H1 (cell line): Measurements from ENCODE around the gene ADAM23. TPM values are rescaled to one million over a fixed set of nuclear protein-coding genes. Genes with fewer than 3 reads are reported as not detected.

Experiments
- CTCF ChIA-PET: fragments of 300-600 bp; sonication (Branson Sonifier 250); formaldehyde crosslinking; loops from one replicate; lab custom pipeline; 2021; ENCODE audit not compliant: partially characterized antibody; lab: Charles Lee
- POLR2A ChIA-PET: fragments of 300-600 bp; sonication (Branson Sonifier 250); formaldehyde crosslinking; loops from one replicate; lab custom pipeline; 2021; ENCODE audit warnings: inconsistent platforms; ENCODE audit not compliant: partially characterized antibody; lab: Charles Lee
- DNase-seq, 2 experiments: peaks; one replicate each; pipeline versions ENCODE4 v3.0.0 to v3.0.0-alpha.2; 2010 to 2022; ENCODE audit warnings: low spot score in 2 of 2, low read depth in 1 of 2, mixed read lengths in 1 of 2
- FAIRE-seq: peaks from 2 replicates; lab custom pipeline; 2011; peaks lifted over from hg19 to GRCh38; lab: Jason Lieb, UNC
- H2AFZ ChIP-seq: 2 replicates; pipeline ENCODE4 v1.8.1; 2012; ENCODE audit warnings: low read length, inconsistent platforms
- H2AK5ac ChIP-seq: 2 replicates; pipeline ENCODE4 v1.6.1; 2013; ENCODE audit warnings: low read depth, low read length
- H2BK120ac ChIP-seq: replicated peaks from 2 replicates; pipeline ENCODE3; 2013; ENCODE audit warnings: low read depth, low read length, inconsistent platforms
- H2BK12ac ChIP-seq: 2 replicates; pipeline ENCODE4 v1.6.1; 2013; ENCODE audit warnings: low read depth, low read length
- H2BK15ac ChIP-seq: 2 replicates; pipeline ENCODE4 v1.6.1; 2013; ENCODE audit warnings: low read length
- H2BK20ac ChIP-seq: 2 replicates; pipeline ENCODE4 v1.6.1; 2013; ENCODE audit warnings: low read length
- H2BK5ac ChIP-seq: 2 replicates; pipeline ENCODE4 v1.6.1; 2013; ENCODE audit warnings: low read depth, low read length
- H3K14ac ChIP-seq: 2 replicates; pipeline ENCODE4 v1.6.1; 2013; ENCODE audit warnings: inconsistent platforms; ENCODE audit not compliant: insufficient read length
- H3K18ac ChIP-seq: 2 replicates; pipeline ENCODE4 v1.6.1; 2013; ENCODE audit warnings: low read length; ENCODE audit errors: extremely low read depth
- H3K23ac ChIP-seq: 2 replicates; pipeline ENCODE4 v1.6.1; 2013; ENCODE audit warnings: inconsistent platforms; ENCODE audit not compliant: insufficient read length
- H3K23me2 ChIP-seq: 2 replicates; pipeline ENCODE4 v1.6.1; 2013; ENCODE audit warnings: low read depth, low read length
- H3K27ac ChIP-seq: 2 replicates; pipeline ENCODE4 v1.6.1; 2011; ENCODE audit warnings: low read depth, low read length, inconsistent platforms
- H3K27me3 ChIP-seq, 4 experiments: replicated peaks in 1 of 4; 1 replicate in 1 of 4; 2 replicates in 3 of 4; pipeline versions ENCODE4 v1.6.1 to v1.8.1; 2011 to 2013; ENCODE audit warnings: low read length in 3 of 4, mild to moderate bottlenecking in 3 of 4, inconsistent platforms in 2 of 4, mixed read lengths in 2 of 4, moderate library complexity in 1 of 4; ENCODE audit not compliant: control insufficient read depth in 3 of 4, insufficient read depth in 3 of 4; ENCODE audit errors: extremely low read depth in 1 of 4
- H3K36me3 ChIP-seq, 4 experiments: 2 replicates each; pipeline versions ENCODE4 v1.6.1 to v1.8.1; 2011 to 2013; ENCODE audit warnings: mild to moderate bottlenecking in 4 of 4, low read length in 3 of 4, moderate library complexity in 2 of 4, control low read depth in 1 of 4, inconsistent platforms in 1 of 4; ENCODE audit not compliant: insufficient read depth in 4 of 4, control insufficient read depth in 2 of 4
- H3K4ac ChIP-seq: replicated peaks from 2 replicates; pipeline ENCODE3; 2013; ENCODE audit warnings: low read length, low read depth, mixed read lengths, inconsistent platforms; ENCODE audit not compliant: insufficient read length
- H3K4me1 ChIP-seq, 4 experiments: replicated peaks in 1 of 4; 1 replicate in 1 of 4; 2 replicates in 3 of 4; pipeline versions ENCODE4 v1.6.1 to v1.8.1; 2011 to 2013; ENCODE audit warnings: low read length in 3 of 4, inconsistent platforms in 2 of 4, mixed read lengths in 1 of 4; ENCODE audit not compliant: insufficient read depth in 4 of 4, control insufficient read depth in 3 of 4
- H3K4me2 ChIP-seq, 2 experiments: 2 replicates each; pipeline versions ENCODE4 v1.6.1 to v1.8.1; 2011 to 2013; ENCODE audit warnings: low read depth in 2 of 2, low read length in 2 of 2, control low read depth in 1 of 2, inconsistent platforms in 1 of 2, mild to moderate bottlenecking in 1 of 2; ENCODE audit not compliant: insufficient read depth in 1 of 2
- H3K4me3 ChIP-seq, 4 experiments: fragments of 200-600, 300-600 bp in 1 of 4; sonication (generic), shearing (Covaris generic), sonication (Bioruptor Twin) in 1 of 4; 2 replicates each; pipeline versions ENCODE4 v1.5.1 to v1.8.1; 2011 to 2016; ENCODE audit warnings: low read length in 4 of 4, low read depth in 3 of 4, control low read depth in 2 of 4, inconsistent platforms in 2 of 4, mild to moderate bottlenecking in 2 of 4, mixed read lengths in 1 of 4, moderate library complexity in 1 of 4; ENCODE audit not compliant: insufficient read depth in 2 of 4; ENCODE audit errors: extremely low read depth in 1 of 4
- H3K56ac ChIP-seq: replicated peaks from 2 replicates; pipeline ENCODE3; 2013; ENCODE audit warnings: low read depth, mild to moderate bottlenecking, mixed read lengths, low read length, inconsistent platforms; ENCODE audit not compliant: insufficient read length
- H3K79me1 ChIP-seq: 2 replicates; pipeline ENCODE4 v1.6.1; 2013; ENCODE audit warnings: low read depth, low read length, control low read depth
- H3K79me2 ChIP-seq, 2 experiments: 2 replicates each; pipeline versions ENCODE4 v1.6.1 to v1.8.1; 2012 to 2013; ENCODE audit warnings: low read length in 2 of 2, mild to moderate bottlenecking in 2 of 2, inconsistent platforms in 1 of 2; ENCODE audit not compliant: insufficient read depth in 2 of 2, control insufficient read depth in 1 of 2
- H3K9ac ChIP-seq, 4 experiments: replicated peaks in 1 of 4; 1 replicate in 1 of 4; 2 replicates in 3 of 4; pipeline versions ENCODE4 v1.6.1 to v1.8.1; 2011 to 2013; ENCODE audit warnings: low read depth in 3 of 4, low read length in 3 of 4, control low read depth in 2 of 4, mild to moderate bottlenecking in 2 of 4, moderate library complexity in 2 of 4, inconsistent platforms in 1 of 4; ENCODE audit errors: extremely low read depth in 1 of 4
- H3K9me3 ChIP-seq, 2 experiments: 2 replicates each; pipeline versions ENCODE4 v1.6.1 to v1.8.1; 2012 to 2013; ENCODE audit warnings: mild to moderate bottlenecking in 2 of 2, moderate library complexity in 2 of 2, control low read depth in 1 of 2, inconsistent platforms in 1 of 2, low read depth in 1 of 2, low read length in 1 of 2, mixed read lengths in 1 of 2; ENCODE audit not compliant: insufficient read depth in 2 of 2
- H4K20me1 ChIP-seq, 2 experiments: replicated peaks in 1 of 2; 2 replicates each; pipeline versions ENCODE3 to v1.8.1; 2011 to 2013; ENCODE audit warnings: inconsistent platforms in 2 of 2, low read length in 2 of 2, mild to moderate bottlenecking in 1 of 2; ENCODE audit not compliant: insufficient read depth in 2 of 2, control insufficient read depth in 1 of 2
- H4K5ac ChIP-seq: 2 replicates; pipeline ENCODE4 v1.6.1; 2013; ENCODE audit warnings: low read length, low read depth, mixed read lengths, inconsistent platforms; ENCODE audit not compliant: insufficient read length
- H4K8ac ChIP-seq: 2 replicates; pipeline ENCODE4 v1.8.0; 2013; ENCODE audit warnings: mild to moderate bottlenecking, moderate library complexity, low read length, inconsistent platforms; ENCODE audit not compliant: insufficient read depth; ENCODE audit errors: extremely low read depth
- H4K91ac ChIP-seq: replicated peaks from 2 replicates; pipeline ENCODE3; 2013; ENCODE audit warnings: low read length, mixed read lengths, inconsistent platforms; ENCODE audit not compliant: insufficient read length
- ATF3 ChIP-seq: IDR thresholded peaks from 2 replicates; pipeline ENCODE4 v1.6.1; 2011; ENCODE audit warnings: low read depth, mild to moderate bottlenecking, low read length; ENCODE audit not compliant: insufficient read depth
- BACH1 ChIP-seq: IDR thresholded peaks from 2 replicates; pipeline ENCODE4 v1.6.1; 2012; ENCODE audit warnings: low read length, improper control_type of control experiment
- CTCF ChIP-seq, 3 experiments: IDR thresholded peaks; 1 replicate in 2 of 3; 2 replicates in 1 of 3; pipeline versions ENCODE4 v1.5.1 to v1.6.1; 2011; ENCODE audit warnings: low read length in 3 of 3, mild to moderate bottlenecking in 3 of 3, inconsistent platforms in 2 of 3, low read depth in 1 of 3, moderate library complexity in 1 of 3; ENCODE audit not compliant: insufficient read depth in 1 of 3; ENCODE audit errors: control extremely low read depth in 1 of 3
- HDAC2 ChIP-seq, 2 experiments: fragments of 300-600 bp in 1 of 2; sonication (generic) in 1 of 2; IDR thresholded peaks; 2 replicates each; pipeline ENCODE4 v1.6.1; 2011 to 2012; ENCODE audit warnings: low read depth in 2 of 2, low read length in 2 of 2, mild to moderate bottlenecking in 2 of 2, moderate library complexity in 2 of 2, borderline replicate concordance in 1 of 2, inconsistent platforms in 1 of 2
- HDAC6 ChIP-seq: IDR thresholded peaks from one replicate; pipeline ENCODE4 v1.7.1; 2012; ENCODE audit warnings: low read depth, mild to moderate bottlenecking, inconsistent platforms, low read length, moderate library complexity
- KDM5A ChIP-seq: fragments of 200-600 bp; IDR thresholded peaks from 2 replicates; pipeline ENCODE4 v1.7.1; 2012; ENCODE audit warnings: mild to moderate bottlenecking, low read length, inconsistent platforms, mixed read lengths
- MAX ChIP-seq: IDR thresholded peaks from 2 replicates; pipeline ENCODE4 v1.6.1; 2012; ENCODE audit warnings: inconsistent platforms
- RAD21 ChIP-seq, 2 experiments: IDR thresholded peaks in 1 of 2; conservative IDR thresholded peaks in 1 of 2; 2 replicates each; pipeline ENCODE4 v1.6.1; 2011; ENCODE audit warnings: low read depth in 2 of 2, low read length in 2 of 2, improper control_type of control experiment in 1 of 2, inconsistent platforms in 1 of 2, mild to moderate bottlenecking in 1 of 2, moderate library complexity in 1 of 2
- SUZ12 ChIP-seq: fragments of 200-600 bp; sonication (generic); IDR thresholded peaks from 2 replicates; pipeline ENCODE4 v1.6.1; 2012; ENCODE audit warnings: mild to moderate bottlenecking, inconsistent platforms, low read length, moderate library complexity, mixed read lengths
- TBP ChIP-seq: IDR thresholded peaks from 2 replicates; pipeline ENCODE4 v1.6.1; 2011; ENCODE audit warnings: low read depth, low read length, improper control_type of control experiment
- TCF12 ChIP-seq: IDR thresholded peaks from 2 replicates; pipeline ENCODE4 v1.6.1; 2011; ENCODE audit warnings: low read depth, mild to moderate bottlenecking, low read length
- WGBS, 2 experiments: shearing (Covaris generic) in 1 of 2; methylation state at CpG; one replicate each; pipeline versions ENCODE4 v1.1.6 to v1.1.7; 2013 to 2015; ENCODE audit warnings: low lambda C conversion rate in 2 of 2, mixed read lengths in 2 of 2, inconsistent platforms in 1 of 2, low coverage in 1 of 2, missing lambda C conversion rate in 1 of 2; ENCODE audit not compliant: insufficient replicate concordance in 2 of 2, insufficient coverage in 1 of 2, insufficient read length in 1 of 2; ENCODE audit errors: extremely low coverage in 1 of 2, missing lambda C conversion rate in 1 of 2; 5-methylcytosine and 5-hydroxymethylcytosine counted together
- polyA plus RNA-seq, 7 experiments: library from polyadenylated mRNA; depleted of rRNA in 3 of 7; stranded (reverse) in 5 of 7; unstranded in 2 of 7; fragments of >200 nt in 5 of 7; fragments of 200-250 nt in 2 of 7; gene quantifications; 1 replicate in 5 of 7; 2 replicates in 1 of 7; 4 replicates in 1 of 7; pipeline versions ENCODE4 v1.2.1 to v1.2.3, GENCODE V29; 2011 to 2013; ENCODE audit warnings: missing spikeins in 2 of 7, mixed read lengths in 2 of 7
- total RNA-seq: library from RNA; stranded (reverse); fragmentation: NEBNext Ultra II Directional; extraction: Animal tissue kit (Norgen Biotek cat#: 25700); gene quantifications from 2 replicates; pipeline ENCODE4 v1.2.1, GENCODE V29; 2021

Gene ADAM23
- total and polyA plus RNA-seq, 2 of the 8 experiments (the other 6 are each of a cell fraction or from before 2014, with no cell fraction given), result 9.9 to 20.8 TPM

GRCh38 chr2:206533977-206534376, 90.6 kb downstream of the ADAM23 start:
- ChIA-PET POLR2A (no interaction called here), CTCF (no interaction called here)
- H3K9ac ChIP-seq, result no peak overlapping the region
- H2BK120ac ChIP-seq, result no peak overlapping the region
- no peak overlapping the region for H4K8ac ChIP-seq
- H2BK20ac ChIP-seq, result no peak overlapping the region
- FAIRE-seq (no peak), DNase-seq (no peak)
- no peak overlapping the region for H3K18ac ChIP-seq
- H3K23ac ChIP-seq, result no peak overlapping the region
- no peak overlapping the region for H2AFZ ChIP-seq
- H2AK5ac ChIP-seq, result no peak overlapping the region
- no peak overlapping the region for H3K4me2 ChIP-seq
- no peak overlapping the region for H3K27ac ChIP-seq
- no peaks in the 10 kb centered on the region for H3K79me2 ChIP-seq
- no peaks in the 10 kb centered on the region for H3K79me1 ChIP-seq
- H2BK5ac ChIP-seq, result no peak overlapping the region
- no peak overlapping the region for H2BK12ac ChIP-seq
- no peaks in the 10 kb centered on the region for H3K27me3 ChIP-seq
- H3K9me3 ChIP-seq, result no peaks in the 10 kb centered on the region
- no peak overlapping the region for H3K56ac ChIP-seq
- no peak overlapping the region for H4K5ac ChIP-seq
- no peaks in the 10 kb centered on the region for H4K20me1 ChIP-seq
- no peaks in the 10 kb centered on the region for H3K23me2 ChIP-seq
- H3K4me1 ChIP-seq, result no peaks in the 10 kb centered on the region
- H4K91ac ChIP-seq, result no peak overlapping the region
- no peak overlapping the region for H3K4me3 ChIP-seq
- H3K36me3 ChIP-seq, result no peaks in the 10 kb centered on the region
- H3K14ac ChIP-seq, result no peak overlapping the region
- no peak overlapping the region for H3K4ac ChIP-seq
- no peak overlapping the region for H2BK15ac ChIP-seq
- WGBS, 2 experiments, result 88% methylated on average over 1 of the region's 1 CpG; no CpG with 5 or more reads in 1 of the 2 experiments
- TF ChIP-seq TBP, result no peak
- TF ChIP-seq HDAC2 (IDR thresholded peaks at IDR 0.05; ENCODE audit: borderline replicate concordance in 1 of 2, low read depth in 2 of 2, low read length in 2 of 2), result no peak
- TF ChIP-seq TCF12, result no peak
- TF ChIP-seq MAX, result no peak
- TF ChIP-seq RAD21 (IDR thresholded peaks at IDR 0.05 in 1 of 2, conservative IDR thresholded peaks at IDR 0.05 in 1 of 2; ENCODE audit: low read depth in 2 of 2, low read length in 2 of 2), result no peak
- no peak for TF ChIP-seq SUZ12
- no peak for TF ChIP-seq CTCF (IDR thresholded peaks at IDR 0.05; ENCODE audit: control extremely low read depth in 1 of 3, insufficient read depth in 1 of 3, low read depth in 1 of 3, low read length in 3 of 3)
- no peak for TF ChIP-seq ATF3
- TF ChIP-seq KDM5A, result no peak
- TF ChIP-seq BACH1, result no peak
- no peak for TF ChIP-seq HDAC6
